HuH-7 (cell line): ENCODE measurements around the gene TRIM72.
A peak's percentile ranks its signal among the peaks of the same experiment; 100 is the strongest.
"Not testable (repeated sequence)": the region's sequence is repeated elsewhere in the genome, so short reads cannot be mapped to it uniquely, and the experiment has no call there.

Source experiments
- DNase-seq: peaks from one replicate; pipeline ENCODE4 v3.0.0; 2011; ENCODE audit warnings: low spot score

TRIM72 gene

DNA sequence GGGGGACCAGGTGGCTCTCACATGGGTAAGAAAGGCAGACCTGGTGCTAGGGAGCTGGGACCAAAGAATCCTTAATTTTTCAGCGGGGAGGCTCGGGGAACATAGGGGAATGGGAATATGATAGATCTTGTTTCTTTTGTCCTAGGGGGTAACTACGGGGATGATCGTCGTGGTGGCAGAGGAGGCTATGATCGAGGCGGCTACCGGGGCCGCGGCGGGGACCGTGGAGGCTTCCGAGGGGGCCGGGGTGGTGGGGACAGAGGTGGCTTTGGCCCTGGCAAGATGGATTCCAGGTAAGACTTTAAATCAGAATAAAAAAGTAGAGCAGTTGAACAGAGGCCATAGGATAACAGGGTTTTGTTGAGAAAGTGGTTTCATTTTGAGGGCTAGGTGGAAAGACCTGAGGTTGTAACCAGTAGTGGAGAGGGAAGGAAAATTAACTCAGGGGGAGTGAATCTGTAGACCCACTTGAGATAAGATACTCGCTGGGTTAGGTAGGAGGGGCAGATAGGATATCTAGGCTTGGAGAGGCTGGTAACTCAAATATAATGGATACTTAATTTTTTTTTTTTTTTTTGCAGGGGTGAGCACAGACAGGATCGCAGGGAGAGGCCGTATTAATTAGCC lies 23.0 kb upstream of the TRIM72 start:
- DNase-seq = no peak

DNA sequence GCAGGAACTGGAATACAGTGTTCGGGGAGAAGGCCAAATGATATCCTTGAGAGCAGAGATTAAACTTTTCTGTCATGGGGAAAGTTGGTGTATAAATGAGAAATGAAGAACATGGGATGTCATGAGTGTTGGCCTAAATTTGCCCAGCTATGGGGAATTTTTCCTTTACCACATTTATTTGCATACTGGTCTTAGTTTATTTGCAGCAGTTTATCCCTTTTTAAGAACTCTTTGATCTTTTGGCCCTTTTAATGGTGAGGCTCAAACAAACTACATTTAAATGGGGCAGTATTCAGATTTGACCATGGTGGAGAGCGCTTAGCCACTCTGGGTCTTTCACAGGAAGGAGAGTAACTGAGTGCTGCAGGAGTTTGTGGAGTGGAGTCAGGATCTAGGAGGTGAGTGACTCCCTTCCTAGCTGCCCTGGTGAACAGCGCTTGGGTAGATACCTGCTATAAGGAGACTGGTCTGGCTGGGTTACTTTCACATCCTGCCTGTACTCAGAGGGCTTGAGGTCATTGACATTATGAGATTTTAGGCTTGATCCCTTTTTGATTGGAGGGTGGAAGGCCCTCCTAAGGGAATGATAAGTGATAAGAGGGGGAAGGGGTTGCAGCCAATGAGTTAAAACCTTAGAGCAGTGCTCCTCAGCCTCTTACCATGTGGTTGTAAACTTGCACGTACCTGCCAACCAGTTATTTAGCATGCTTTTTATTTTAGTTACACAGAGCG lies 22.1 kb upstream of the TRIM72 start:
- DNase-seq = no peak

DNA sequence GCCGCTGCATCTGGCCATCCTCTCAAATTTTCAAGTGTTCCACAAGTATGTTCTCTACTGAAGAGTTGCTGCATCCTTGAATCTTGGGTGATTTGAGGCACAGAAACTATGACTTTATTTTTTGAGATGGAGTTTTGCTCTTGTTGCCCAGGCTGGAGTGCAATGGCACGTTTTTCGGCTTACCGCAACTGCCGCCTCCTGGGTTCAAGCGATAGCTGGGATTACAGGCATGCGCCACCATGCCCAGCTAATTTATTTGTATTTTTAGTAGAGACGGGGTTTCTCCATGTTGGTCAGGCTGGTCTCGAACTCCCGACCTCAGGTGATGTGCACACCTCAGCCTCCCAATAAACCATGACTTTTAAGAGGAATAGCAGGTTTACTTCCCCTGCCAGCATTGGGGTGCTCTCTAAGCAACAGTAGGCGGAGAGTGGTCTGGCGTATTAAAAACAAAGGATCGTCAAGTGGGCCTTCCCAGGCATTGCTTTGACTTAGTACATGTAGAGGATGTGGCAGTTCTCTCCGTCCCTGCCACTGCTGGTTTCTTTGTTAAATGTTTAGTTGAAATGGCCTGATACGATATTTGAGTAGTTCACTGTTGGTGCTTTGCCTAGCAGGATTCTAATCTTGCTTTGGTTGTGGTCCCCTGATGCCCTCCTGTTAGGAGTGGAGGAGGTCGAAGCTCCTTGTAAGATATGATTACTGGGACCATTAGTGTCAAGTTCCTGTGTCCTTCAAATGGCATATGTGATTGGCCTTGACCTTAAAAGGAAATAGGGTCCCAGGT lies 20.9 kb upstream of the TRIM72 start:
- no peak for DNase-seq

DNA sequence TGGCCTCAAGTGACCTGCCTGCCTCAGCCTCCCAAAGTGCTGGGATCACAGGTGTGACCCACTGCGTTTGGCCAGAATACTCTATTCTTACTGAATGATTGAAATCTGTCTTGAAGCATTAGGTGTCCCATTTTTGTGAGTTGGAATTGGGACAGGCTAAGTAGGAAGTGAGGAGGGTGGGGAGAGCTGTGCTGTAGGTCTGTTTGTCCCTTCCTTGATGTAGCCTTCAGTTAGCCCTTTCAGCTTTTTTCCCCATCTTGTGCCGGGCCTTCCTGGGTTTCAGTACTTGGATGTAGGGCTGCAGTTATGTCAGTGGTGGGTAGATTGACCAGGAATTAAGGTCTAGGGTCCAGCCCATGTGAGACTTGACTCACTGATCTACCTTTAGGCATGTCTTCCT lies 20.0 kb upstream of the TRIM72 start:
- DNase-seq = no peak

DNA sequence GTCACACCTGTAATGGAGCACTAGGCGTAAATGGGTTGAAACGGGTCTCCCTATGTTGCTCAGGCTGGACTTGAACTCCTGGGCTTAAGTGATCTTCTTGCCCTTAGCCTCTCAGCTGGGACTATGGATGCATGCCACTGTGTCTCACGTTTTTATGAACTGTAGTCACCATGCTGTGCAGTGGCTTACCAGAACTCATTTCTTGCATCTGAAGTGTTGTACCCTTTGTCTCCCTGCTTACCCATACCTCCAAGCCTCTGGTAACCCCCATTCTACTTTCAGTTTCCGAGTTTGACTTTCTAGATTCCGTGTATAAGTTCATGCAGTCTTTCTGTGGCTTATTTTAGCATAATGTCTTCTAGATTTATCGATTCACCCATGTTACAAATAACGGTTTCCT lies 19.0 kb upstream of the TRIM72 start:
- DNase-seq = no peak

DNA sequence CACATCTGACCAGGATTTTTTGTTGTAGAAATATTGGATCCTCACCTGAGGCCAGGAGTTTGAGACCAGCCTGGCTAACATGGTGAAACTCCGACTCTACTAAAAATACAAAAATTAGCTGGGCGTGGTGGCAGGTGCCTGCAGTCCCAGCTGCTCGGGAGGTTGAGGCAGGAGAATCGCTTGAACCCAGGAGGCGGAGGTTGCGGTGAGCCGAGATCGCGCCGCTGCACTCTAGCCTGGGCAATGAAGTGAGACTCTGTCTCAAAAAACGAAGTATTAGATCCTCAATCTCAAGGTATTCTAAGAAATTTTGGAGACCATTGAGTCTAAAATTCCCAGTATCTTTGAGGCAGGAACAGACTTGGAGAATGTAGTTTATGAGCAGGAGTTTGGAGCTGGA lies 18.1 kb upstream of the TRIM72 start:
- not testable (repeated sequence) for DNase-seq

DNA sequence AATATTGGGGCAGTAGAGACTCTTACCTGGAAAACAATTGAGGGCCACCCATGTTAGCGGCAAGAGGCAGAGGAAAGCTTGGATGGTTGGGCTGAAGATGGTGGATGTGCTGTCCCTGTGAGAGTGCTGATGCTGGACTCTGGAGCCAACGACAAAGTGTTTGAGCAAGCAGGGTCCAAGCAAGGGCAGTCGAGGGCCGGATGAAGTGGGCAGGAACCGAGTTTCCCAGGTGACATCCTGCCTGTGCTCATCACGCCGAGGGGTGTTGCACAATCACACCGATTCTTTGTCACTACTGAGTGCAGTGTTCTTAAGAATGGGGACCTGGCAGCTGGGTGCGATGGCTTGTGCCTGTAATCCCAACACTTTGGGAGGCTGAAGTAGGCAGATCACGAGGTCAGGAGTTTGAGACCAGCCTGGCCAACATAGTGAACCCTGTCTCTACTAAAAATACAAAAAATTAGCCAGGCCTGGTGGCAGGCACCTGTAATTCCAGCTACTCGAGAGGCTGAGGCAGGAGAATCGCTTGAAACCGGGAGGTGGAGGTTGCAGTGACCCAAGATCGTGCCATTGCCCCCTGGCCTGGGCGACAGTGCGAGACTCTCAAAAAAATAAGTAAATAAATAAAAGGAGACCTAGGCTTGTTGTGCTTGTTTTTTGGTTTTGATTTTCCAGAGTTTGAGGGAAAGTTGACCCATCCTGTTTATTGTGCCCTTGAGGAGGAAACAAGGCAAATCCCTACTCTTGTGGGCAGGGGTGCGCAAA lies 17.4 kb upstream of the TRIM72 start:
- no peak for DNase-seq

DNA sequence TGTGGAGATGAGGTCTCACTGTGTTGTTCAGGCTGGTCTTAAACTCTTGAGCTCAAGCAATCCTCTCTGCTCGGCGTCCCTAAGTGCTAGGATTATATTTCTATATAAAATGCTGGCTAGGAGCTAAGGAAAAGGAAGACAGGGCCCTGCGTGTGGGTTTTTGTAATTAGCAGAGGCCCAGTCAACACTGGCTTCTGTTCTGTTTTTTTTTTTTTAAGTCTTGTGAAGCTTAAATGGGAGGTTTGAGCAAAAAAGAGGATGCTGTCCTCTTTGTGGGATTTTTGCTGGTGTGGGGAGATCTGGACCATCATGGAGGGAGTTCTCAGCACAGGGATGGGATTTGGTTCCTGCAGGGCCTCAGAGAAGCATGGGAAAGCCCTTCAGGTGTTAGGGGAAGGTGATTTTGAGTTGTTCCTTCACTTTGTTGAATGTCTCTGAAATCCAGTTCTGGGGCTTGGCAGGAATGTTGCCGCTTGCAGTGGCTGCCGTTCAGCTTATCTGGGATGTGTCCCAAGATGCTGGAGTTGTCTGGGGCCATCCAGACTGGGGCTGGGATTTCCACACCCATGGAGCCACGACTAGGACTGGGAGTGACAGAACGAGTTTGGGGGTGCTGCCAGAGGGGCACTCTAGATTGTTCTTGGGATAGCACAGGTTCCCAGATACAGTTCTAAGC lies 15.6 kb upstream of the TRIM72 start:
- DNase-seq = no peak

DNA sequence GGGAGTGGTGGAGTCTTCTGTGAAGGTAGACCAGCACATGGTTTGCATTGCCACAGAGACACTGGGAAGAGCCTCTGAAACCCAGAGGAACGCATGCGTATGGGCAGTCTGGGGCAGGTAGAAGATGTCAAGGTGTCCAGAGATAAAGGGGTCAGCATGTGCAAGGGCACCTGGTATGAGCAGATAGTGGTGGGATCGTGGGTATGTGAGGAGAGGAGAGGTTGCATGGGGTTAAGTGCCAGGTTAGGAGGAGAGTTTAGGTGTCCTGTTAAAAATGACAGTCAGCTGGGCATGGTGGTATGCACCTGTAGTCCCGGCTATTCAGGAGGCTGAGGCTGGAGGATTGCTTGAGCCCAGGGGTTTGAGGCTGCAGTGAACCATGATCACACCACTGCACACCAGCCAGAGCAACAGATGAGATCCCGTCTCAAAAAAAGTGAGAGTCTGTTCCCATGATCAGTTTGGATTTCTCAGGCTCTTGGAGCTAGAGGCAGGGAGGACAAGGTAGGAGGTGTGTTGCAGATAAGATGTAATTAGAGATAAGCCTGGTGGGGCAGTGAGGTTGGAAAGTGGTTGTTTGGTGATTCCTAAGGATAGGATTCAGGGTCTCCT lies 14.4 kb upstream of the TRIM72 start:
- DNase-seq = no peak

DNA sequence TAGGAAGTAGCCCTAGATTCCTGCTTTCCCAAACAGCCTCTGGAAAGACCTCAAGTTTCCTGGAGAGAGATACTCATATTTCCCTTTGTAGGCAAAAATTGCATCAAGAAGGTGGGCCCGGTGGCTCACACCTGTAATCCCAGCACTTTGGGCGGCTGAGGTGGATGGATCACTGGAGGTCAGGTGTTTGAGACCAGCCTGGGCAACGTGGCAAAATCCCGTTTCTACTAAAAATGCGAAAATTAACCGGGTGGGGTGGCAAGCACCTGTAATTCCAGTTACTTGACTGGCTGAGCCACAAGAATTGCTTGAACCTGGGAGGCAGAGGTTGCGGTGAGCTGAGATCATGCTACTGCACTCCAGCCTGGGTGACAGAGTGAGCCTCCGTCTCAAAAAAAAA lies 13.8 kb upstream of the TRIM72 start:
- not testable (repeated sequence) for DNase-seq

DNA sequence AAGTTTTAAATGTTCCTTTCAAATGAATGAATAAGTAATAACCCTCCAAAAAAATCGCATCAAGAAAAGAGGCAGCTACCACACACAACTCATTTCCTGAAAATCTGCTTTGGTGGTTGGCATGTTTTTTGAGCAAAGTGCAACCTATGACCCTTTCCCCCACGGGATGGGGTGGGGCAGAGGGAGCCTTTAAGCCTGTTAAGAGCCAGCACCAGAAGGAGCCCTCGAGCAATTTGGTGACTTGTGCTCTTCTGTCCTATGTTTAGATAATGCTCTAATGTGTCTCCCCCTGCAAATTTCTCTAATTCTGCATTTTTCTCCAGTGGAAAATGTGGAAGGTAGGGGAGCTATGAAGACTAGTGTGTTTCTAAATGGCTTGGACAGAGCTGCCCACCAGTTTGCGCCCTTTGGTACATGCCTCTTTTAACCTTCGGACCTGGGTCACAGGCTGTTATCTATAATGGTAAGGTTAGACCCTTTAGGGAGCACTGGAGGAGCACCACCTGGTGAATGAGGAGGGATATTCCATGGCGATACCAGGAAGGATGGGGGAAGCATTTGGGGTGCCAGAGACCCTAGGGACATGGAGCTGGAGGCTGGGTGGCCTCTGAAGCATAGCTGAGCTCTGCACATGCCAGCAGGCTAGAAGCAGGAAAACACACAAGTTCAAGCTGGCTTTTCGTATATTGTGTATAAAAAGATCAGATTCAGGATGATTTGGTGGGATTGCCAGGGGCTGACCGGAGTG lies 12.9 kb upstream of the TRIM72 start:
- DNase-seq = no peak

DNA sequence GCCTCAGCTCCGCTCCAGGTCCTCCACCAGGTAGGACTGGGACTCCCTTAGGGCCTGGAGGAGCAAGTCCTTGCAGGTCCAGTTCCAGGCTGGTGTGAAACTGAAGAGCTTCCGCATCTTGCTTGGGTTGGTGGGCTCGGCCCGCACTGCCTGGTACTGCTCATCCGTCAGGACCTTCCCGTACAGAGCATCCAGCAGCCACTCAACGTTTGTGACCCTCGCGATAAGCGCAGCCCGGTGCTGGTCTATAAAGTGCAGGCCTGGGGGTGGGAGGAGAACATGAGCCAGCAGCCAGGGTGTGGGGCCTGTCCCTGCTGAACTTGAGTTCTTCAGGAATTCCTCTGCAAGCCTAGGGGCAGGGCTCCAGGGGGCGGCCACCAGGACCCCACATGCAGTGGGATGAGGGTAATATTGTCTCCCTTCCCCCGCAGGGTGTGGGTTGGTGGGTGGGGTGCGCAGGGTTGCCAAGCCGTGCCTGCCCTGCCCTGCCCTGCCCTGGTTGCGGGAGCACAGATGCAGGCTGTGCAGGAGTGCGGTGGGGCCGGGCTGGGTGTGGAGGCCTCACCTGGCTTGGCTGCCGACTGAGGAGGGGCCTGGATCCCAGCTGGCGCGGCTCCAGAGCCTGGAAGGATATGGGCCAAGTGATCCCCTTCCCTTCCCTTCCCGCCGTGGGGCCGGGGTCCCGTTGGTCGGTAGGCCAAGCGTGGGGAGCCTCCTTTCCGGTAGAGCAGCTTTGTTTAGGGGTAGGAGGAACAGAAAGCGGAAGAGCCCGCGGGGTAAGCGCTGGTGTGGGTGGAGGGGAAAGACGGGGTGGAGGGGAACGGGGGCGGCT lies 12.1 kb upstream of the TRIM72 start:
- no peak for DNase-seq

DNA sequence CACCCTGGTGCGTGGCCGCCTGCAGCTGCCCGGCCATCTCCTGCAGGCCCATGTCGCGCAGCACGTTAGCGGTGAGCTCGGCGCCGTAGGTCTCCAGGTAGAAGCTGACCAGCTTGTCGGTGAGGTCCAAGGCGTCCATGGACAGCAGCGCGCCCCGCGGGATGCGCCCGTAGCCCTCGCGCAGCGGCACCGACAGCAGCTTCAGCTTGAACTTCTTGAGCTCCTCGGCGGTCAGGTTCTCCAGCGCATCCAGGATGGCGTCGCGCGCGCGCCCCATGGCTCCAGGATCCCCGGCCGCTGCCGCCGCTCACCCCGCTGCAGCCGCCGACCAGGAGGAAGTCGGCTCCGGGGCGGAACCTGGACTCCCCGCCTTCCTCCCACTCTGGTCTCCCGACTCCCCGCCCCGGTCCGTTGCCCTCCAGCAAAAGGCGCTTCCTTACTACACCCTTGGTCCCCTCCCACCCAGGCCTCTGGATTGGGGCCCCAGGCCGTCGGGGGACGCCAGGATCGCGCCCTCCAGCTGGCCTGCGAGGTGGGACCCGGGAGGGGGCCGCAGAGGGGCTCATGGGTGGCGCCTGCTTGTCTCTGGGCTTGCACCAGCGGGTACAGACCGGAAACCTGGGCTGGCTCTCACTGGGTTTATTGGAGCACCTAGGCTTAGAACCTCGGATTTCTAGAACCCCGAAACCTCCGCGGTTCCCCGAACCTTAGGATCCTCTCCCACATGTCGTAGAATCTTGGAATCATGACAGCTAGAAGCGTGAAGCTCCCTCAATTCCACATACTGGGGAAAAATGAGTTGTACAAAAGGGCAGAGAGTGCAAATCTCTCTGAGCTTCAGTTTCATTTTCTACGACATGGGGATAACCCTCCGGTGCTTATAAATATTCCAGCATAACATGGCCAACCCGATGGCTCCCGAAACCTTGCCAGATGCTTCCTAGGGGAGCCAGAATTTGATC lies 11.2 kb upstream of the TRIM72 start, which contains the start of gene PYCARD:
Gene PYCARD (minus strand): TSS at position 347 of the 962 bp plus-strand sequence. CDS start 70 bp downstream, at position 277.
- no peak for DNase-seq

DNA sequence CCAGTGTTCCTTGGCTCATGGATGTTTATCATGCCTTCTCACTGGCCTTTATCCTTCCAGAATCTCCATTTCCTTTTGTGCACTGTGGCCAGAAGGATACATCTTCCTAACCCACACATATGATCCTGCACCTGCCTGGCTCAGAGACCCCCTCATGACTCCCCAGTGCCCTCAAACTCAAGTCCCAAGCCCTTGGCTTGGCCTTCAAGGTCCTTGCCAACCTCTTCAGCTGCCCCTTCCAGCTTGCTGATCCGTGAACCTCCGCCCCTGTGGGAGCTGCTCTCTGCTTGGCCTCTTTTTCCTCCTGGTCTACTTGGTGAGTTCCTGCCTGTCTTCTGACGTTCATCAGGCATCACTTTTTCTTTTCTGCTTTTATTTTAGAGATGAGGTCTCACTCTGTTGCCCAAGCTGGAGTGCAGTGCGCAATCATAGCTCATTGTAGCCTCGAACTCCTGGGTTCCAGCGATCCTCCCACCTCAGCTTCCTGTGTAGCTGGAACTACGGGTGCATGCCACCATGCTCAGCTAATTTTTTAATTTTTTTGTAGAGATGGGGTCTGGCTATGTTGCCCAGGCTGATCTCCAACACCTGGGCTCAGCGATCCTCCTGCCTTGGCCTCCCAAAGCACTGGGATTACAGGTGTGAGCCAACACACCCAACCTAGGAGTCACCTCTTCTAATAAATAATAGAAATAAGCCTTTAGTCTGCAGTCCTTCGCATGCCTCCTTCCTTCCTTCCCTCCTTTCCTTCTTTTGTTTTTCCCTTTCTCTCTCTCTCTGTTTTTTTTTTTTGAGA lies 8.8 kb upstream of the TRIM72 start:
- DNase-seq = no peak

DNA sequence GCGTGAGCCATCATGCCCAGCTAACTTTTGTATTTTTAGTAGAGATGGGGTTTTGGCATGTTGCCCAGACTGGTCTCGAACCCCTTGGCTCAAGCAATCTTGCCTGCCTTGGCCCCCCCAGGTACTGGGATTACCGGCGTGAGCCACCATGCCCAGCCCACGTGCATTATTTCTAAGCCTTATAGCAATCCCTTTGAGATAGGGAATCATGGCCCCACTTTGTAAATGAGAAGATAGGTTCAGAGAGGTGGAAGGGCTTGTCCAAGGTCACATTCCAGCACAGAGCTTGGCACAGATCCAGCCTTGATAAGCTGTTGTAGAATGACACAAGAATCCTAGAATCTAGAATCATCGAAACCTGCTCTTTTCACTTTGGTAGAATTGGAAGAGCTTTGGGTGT lies 7.1 kb upstream of the TRIM72 start:
- DNase-seq = peak; percentile 48

DNA sequence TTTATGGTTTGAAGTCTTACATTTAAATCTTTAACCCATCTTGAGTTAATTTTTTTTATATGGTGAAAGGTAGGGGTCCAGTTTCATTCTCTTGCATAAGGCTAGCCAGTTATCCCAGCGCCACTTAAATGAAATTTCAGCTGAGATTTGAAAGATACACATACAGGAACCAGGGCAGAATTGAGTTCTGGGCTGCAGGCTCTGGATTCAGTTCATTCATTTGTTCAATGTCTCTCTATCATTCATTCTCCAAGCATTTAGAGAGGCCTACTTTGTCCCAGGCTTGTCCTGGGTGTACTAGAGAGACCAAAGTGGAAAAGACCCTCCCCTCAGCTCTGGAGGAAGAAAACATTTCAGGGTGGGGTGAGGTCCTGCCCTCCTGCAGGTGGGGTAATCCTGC lies 577 bp upstream of the TRIM72 start:
- no peak for DNase-seq

DNA sequence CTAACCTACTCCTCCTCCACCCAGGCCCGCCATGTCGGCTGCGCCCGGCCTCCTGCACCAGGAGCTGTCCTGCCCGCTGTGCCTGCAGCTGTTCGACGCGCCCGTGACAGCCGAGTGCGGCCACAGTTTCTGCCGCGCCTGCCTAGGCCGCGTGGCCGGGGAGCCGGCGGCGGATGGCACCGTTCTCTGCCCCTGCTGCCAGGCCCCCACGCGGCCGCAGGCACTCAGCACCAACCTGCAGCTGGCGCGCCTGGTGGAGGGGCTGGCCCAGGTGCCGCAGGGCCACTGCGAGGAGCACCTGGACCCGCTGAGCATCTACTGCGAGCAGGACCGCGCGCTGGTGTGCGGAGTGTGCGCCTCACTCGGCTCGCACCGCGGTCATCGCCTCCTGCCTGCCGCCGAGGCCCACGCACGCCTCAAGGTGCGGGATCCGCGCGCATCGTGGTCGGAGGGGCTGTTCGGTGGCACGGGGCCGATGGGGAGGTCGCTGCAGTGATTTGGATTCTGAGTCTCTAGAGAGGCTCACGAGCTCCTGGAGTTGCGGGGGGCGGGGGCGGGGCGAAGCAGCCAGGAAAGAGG lies 878 bp downstream of the TRIM72 start:
- no peak for DNase-seq
